Liver (tissue), 3 donors: ENCODE measurements around the gene SNX10.

Experiments
- CTCF ChIP-seq: fragments of 150-350 bp; IDR thresholded peaks from 2 replicates; pipeline ENCODE4 v1.5.1; 2017; ENCODE audit warnings: improper control_type of control experiment, low read depth, low read length; ENCODE audit not compliant: missing input control
- FOXA1 ChIP-seq: IDR thresholded peaks from 2 replicates; pipeline ENCODE4 v1.6.1; 2016; ENCODE audit warnings: antibody characterized with exemption
- FOXA2 ChIP-seq: IDR thresholded peaks from 2 replicates; pipeline ENCODE4 v1.6.1; 2016; ENCODE audit warnings: antibody characterized with exemption
- GABPA ChIP-seq, 2 donors: IDR thresholded peaks in 1 of 2; conservative IDR thresholded peaks in 1 of 2; 2 replicates each; pipeline ENCODE4 v1.6.1; 2016; ENCODE audit warnings: antibody characterized with exemption in 2 of 2, mild to moderate bottlenecking in 1 of 2, moderate library complexity in 1 of 2
- JUND ChIP-seq, 2 donors: IDR thresholded peaks; 2 replicates each; pipeline ENCODE4 v1.6.1; 2016; ENCODE audit warnings: antibody characterized with exemption in 2 of 2
- MAX ChIP-seq: IDR thresholded peaks from 2 replicates; pipeline ENCODE4 v1.6.1; 2016; ENCODE audit warnings: antibody characterized with exemption
- RAD21 ChIP-seq, 2 donors: IDR thresholded peaks; 2 replicates each; pipeline ENCODE4 v1.6.1; 2016; ENCODE audit warnings: antibody characterized with exemption in 2 of 2, mild to moderate bottlenecking in 2 of 2
- REST ChIP-seq: IDR thresholded peaks from 2 replicates; pipeline ENCODE4 v1.6.1; 2016; ENCODE audit warnings: antibody characterized with exemption, mild to moderate bottlenecking
- SP1 ChIP-seq: IDR thresholded peaks from 2 replicates; pipeline ENCODE4 v1.6.1; 2018; ENCODE audit warnings: antibody characterized with exemption, mild to moderate bottlenecking
- TAF1 ChIP-seq: conservative IDR thresholded peaks from 2 replicates; pipeline ENCODE4 v1.6.1; 2016; ENCODE audit warnings: antibody characterized with exemption, mild to moderate bottlenecking
- YY1 ChIP-seq: IDR thresholded peaks from 2 replicates; pipeline ENCODE4 v1.6.1; 2016; ENCODE audit warnings: antibody characterized with exemption, mild to moderate bottlenecking
- donor health status: healthy.
- donor health status: healthy.

GRCh38 chr7:26370011-26370410, 78.3 kb downstream of the SNX10 start:
- TF ChIP-seq FOXA1 (no peak), TAF1 (no peak), CTCF (no peak), GABPA (IDR thresholded peaks at IDR 0.05 in 1 of 2, conservative IDR thresholded peaks at IDR 0.05 in 1 of 2) (no peak), MAX (no peak), SP1 (no peak), REST (no peak), FOXA2 (no peak), RAD21 (IDR thresholded peaks at IDR 0.05) (no peak), JUND (IDR thresholded peaks at IDR 0.05) (no peak), YY1 (no peak)
